Stimulated activated naive CD8-positive, alpha-beta T cell treated with anti-CD3 and anti-CD28 coated beads, Interleukin-15, Interleukin-2, amounts not matched to agents 100 ng/mL and 50 ng/mL, for 24 hours (primary cell): ENCODE results near the gene HYAL2.

Experiments used
- H3K27ac Mint-ChIP-seq: one replicate; pipeline ENCODE4 v1.8.0; 2021; ENCODE audit warnings: mild to moderate bottlenecking, mixed read lengths
- H3K27me3 Mint-ChIP-seq: one replicate; pipeline ENCODE4 v1.8.0; 2021; ENCODE audit warnings: mixed read lengths
- H3K36me3 Mint-ChIP-seq: one replicate; pipeline ENCODE4 v1.8.0; 2021; ENCODE audit warnings: low read depth, mixed read lengths
- H3K4me1 Mint-ChIP-seq: one replicate; pipeline ENCODE4 v1.8.0; 2021; ENCODE audit warnings: low read depth, mixed read lengths
- H3K4me3 Mint-ChIP-seq: one replicate; pipeline ENCODE4 v1.8.0; 2021; ENCODE audit warnings: mild to moderate bottlenecking, mixed read lengths
- H3K9me3 Mint-ChIP-seq: one replicate; pipeline ENCODE4 v1.8.0; 2021; ENCODE audit warnings: mixed read lengths

Gene HYAL2

GRCh38 chr3:50341537-50341936, 19.0 kb upstream of the HYAL2 start:
- Mint-ChIP-seq H3K36me3 (peaks cover 19% of the 10 kb centered on the region), H3K9me3 (no peaks in the 10 kb centered on the region), H3K4me1 (peaks cover 51% of the 10 kb centered on the region), H3K4me3 (peak overlapping the region; percentile 90), H3K27ac (peak overlapping the region; percentile 88), H3K27me3 (no peaks in the 10 kb centered on the region)

DNA sequence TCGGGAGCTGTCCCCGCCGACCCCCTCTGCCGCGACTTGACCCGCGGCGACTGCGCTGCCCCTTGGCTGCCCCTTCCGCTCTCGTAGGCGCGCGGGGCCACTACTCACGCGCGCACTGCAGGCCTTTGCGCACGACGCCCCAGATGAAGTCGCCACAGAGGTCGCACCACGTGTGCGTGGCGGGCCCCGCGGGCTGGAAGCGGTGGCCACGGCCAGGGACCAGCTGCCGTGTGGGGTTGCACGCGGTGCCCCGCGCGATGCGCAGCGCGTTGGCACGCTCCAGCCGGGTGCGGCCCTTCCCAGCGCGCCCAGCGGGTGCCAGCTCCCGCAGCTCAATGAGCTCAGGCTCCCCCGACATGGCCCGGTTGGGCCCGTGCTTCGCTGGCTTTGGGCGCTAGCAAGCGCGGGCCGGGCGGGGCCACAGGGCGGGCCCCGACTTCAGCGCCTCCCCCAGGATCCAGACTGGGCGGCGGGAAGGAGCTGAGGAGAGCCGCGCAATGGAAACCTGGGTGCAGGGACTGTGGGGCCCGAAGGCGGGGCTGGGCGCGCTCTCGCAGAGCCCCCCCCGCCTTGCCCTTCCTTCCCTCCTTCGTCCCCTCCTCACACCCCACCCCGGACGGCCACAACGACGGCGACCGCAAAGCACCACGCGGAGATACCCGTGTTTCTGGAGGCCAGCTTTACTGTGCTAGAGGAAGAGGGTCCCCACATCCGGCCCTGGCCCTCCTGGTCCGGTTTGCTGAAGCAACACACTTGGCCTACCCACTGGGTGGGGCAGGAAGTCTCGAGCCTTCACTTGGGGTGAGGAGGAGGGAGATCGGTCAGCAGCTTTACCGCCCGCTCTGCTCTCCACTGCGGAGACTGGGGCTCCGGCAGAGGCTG, 18.1 kb upstream of the HYAL2 start, which contains the start of gene RASSF1:
TSS of gene RASSF1 (minus strand) at position 389 of the 882 bp plus-strand sequence. CDS start at position 358, 31 bp downstream.
- H3K9me3 Mint-ChIP-seq, result no peaks in the 10 kb centered on the region
- H3K27ac Mint-ChIP-seq, result peak within 1 kb of the TSS; percentile 88
- H3K4me1 Mint-ChIP-seq, result peaks cover 51% of the 10 kb centered on the region
- H3K4me3 Mint-ChIP-seq, result peak within 1 kb of the TSS; percentile 90
- peaks cover 28% of the 10 kb centered on the region for H3K36me3 Mint-ChIP-seq
- no peaks in the 10 kb centered on the region for H3K27me3 Mint-ChIP-seq

- H3K27me3 Mint-ChIP-seq, result no peaks in the 10 kb centered on the region
- peak overlapping the region; percentile 90 for H3K4me3 Mint-ChIP-seq
- H3K36me3 Mint-ChIP-seq, result peaks cover 34% of the 10 kb centered on the region
- peak overlapping the region; percentile 88 for H3K27ac Mint-ChIP-seq
- H3K9me3 Mint-ChIP-seq, result no peaks in the 10 kb centered on the region
- peaks cover 53% of the 10 kb centered on the region for H3K4me1 Mint-ChIP-seq
Observed at GRCh38 chr3:50340147-50340447, 17.6 kb upstream of the HYAL2 start.

DNA sequence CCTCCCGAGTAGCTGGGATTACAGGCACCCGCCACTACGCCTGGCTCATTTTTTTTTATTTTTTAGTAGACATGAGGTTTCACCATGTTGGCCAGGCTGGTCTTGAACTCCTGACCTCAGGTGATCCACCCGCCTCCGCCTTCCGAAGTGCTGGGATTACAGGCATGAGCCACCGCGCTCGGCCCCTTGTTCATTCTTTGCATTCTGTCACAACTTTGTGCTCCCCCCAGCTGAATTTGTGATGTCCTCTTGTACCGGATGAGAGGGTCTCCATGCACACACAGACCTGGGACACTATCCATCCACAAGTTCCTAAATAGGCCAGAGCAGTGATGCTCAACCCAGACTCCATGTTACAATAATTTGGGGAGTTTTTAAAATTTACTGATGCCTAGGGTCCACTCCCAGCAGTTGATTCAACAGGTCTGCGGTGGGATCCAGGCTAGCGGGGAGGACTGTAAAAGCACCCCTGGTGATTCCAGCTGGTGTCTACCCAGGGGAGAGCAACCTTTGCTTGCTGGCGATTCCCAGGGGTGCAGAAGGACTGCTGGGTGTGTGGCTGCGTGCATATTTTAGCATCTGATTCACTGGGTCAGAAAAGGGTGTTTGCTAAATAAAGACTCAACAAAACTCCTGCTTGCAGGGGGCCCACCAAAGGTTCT, 17.1 kb upstream of the HYAL2 start:
- peak overlapping the region; percentile 88 for H3K27ac Mint-ChIP-seq
- H3K4me3 Mint-ChIP-seq, result peak overlapping the region; percentile 90
- H3K4me1 Mint-ChIP-seq, result peaks cover 58% of the 10 kb centered on the region
- no peaks in the 10 kb centered on the region for H3K27me3 Mint-ChIP-seq
- H3K9me3 Mint-ChIP-seq, result no peaks in the 10 kb centered on the region
- peaks cover 36% of the 10 kb centered on the region for H3K36me3 Mint-ChIP-seq

GRCh38 chr3:50338965-50339364, 16.4 kb upstream of the HYAL2 start:
- peak overlapping the region; percentile 90 for H3K4me3 Mint-ChIP-seq
- H3K36me3 Mint-ChIP-seq, result peaks cover 42% of the 10 kb centered on the region
- no peaks in the 10 kb centered on the region for H3K27me3 Mint-ChIP-seq
- H3K9me3 Mint-ChIP-seq, result no peaks in the 10 kb centered on the region
- peaks cover 62% of the 10 kb centered on the region for H3K4me1 Mint-ChIP-seq
- peak overlapping the region; percentile 88 for H3K27ac Mint-ChIP-seq

- H3K27ac Mint-ChIP-seq, result peak overlapping the region; percentile 88
- peaks cover 67% of the 10 kb centered on the region for H3K4me1 Mint-ChIP-seq
- no peaks in the 10 kb centered on the region for H3K9me3 Mint-ChIP-seq
- peaks cover 48% of the 10 kb centered on the region for H3K36me3 Mint-ChIP-seq
- peak overlapping the region; percentile 90 for H3K4me3 Mint-ChIP-seq
- no peaks in the 10 kb centered on the region for H3K27me3 Mint-ChIP-seq
Observed at GRCh38 chr3:50337175-50337861, 14.8 kb upstream of the HYAL2 start.

GRCh38 chr3:50336452-50337174, 14.1 kb upstream of the HYAL2 start:
- Mint-ChIP-seq H3K36me3 (peaks cover 54% of the 10 kb centered on the region), H3K27ac (peak overlapping the region; percentile 97), H3K4me3 (peak overlapping the region; percentile 90), H3K27me3 (no peaks in the 10 kb centered on the region), H3K4me1 (peaks cover 62% of the 10 kb centered on the region), H3K9me3 (no peaks in the 10 kb centered on the region)

DNA sequence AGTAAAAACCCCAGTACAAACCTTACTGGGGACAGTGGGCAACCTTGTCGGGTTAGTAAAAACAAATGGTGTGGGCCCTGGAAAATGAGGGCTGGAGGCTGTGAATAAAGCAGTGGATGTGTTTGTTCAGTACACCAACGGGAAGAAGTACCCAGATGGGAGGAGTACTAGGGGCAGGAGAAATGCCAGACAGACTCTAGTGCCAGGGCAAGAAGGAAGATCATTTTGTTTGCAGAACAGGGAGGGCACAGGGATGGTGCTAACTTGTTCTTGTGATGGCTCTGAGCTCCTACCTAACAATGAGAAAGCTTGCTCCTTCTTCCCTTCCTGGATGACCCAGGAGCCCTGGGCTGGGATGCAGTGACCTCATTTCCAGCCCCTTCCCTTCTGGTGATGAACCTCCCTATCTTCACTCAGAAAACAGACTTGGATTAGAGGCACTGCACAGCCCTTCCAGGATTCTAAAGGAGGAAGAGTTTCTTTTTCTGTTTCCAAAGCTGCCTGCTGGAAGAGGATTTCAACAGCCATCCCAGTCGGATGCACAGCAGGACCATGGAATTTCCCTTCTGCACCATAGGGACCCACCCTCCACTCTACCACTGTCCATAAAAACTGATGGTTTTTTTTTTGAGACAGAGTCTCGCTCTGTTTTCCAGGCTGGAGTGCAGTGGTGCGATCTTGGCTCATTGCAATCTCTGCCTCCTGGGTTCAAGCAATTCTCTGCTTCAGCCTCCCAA, 12.0 kb upstream of the HYAL2 start:
- Mint-ChIP-seq H3K4me1 (peaks cover 47% of the 10 kb centered on the region), H3K9me3 (no peaks in the 10 kb centered on the region), H3K4me3 (peak overlapping the region; percentile 65), H3K27me3 (no peaks in the 10 kb centered on the region), H3K36me3 (peaks cover 71% of the 10 kb centered on the region), H3K27ac (peak overlapping the region; percentile 83)

- peaks cover 43% of the 10 kb centered on the region for H3K4me1 Mint-ChIP-seq
- no peaks in the 10 kb centered on the region for H3K9me3 Mint-ChIP-seq
- H3K27me3 Mint-ChIP-seq, result no peaks in the 10 kb centered on the region
- H3K27ac Mint-ChIP-seq, result peak overlapping the region; percentile 83
- peaks cover 68% of the 10 kb centered on the region for H3K36me3 Mint-ChIP-seq
- peak overlapping the region; percentile 65 for H3K4me3 Mint-ChIP-seq
Observed at GRCh38 chr3:50333744-50334328, 11.3 kb upstream of the HYAL2 start.

DNA sequence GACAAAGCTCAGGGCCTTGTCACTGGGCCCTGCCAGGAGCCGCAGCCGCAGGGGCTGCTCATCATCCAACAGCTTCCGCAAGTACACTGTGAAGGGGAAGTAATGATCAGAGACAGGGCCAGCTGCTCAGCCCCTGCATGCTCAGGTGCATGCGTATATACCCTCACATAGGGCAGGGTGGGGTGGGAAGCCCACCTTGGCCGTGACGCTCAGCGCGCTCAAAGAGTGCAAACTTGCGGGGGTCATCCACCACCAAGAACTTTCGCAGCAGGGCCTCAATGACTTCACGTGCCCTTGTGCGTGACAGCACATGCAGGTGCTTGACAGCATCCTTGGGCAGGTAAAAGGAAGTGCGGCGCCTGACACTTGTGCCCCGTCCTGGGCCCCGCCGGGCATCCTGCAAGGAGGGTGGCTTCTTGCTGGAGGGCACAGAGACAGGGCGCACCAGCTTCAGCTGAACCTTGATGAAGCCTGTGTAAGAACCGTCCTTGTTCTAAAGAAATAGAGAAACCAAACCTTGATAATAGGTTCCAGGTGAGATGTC, 8.9 kb upstream of the HYAL2 start:
- H3K9me3 Mint-ChIP-seq, result no peaks in the 10 kb centered on the region
- H3K27me3 Mint-ChIP-seq, result no peaks in the 10 kb centered on the region
- H3K27ac Mint-ChIP-seq, result no peak overlapping the region
- H3K4me3 Mint-ChIP-seq, result no peak overlapping the region
- H3K4me1 Mint-ChIP-seq, result peaks cover 54% of the 10 kb centered on the region
- H3K36me3 Mint-ChIP-seq, result peaks cover 56% of the 10 kb centered on the region

GRCh38 chr3:50330330-50330729, 7.8 kb upstream of the HYAL2 start:
- peaks cover 46% of the 10 kb centered on the region for H3K4me1 Mint-ChIP-seq
- H3K4me3 Mint-ChIP-seq, result no peak overlapping the region

GRCh38 chr3:50327943-50328691, 5.6 kb upstream of the HYAL2 start, which contains the start of gene TUSC2:
TUSC2 (minus strand) TSS chr3:50328223; CDS start chr3:50328099, 124 bp downstream.
- Mint-ChIP-seq H3K36me3 (peaks cover 28% of the 10 kb centered on the region), H3K27ac (peak within 1 kb of the TSS; percentile 84), H3K9me3 (no peaks in the 10 kb centered on the region), H3K27me3 (no peaks in the 10 kb centered on the region), H3K4me1 (peaks cover 33% of the 10 kb centered on the region), H3K4me3 (peak within 1 kb of the TSS; percentile 90)

More at GRCh38 chr3:50330330-50330729, 7.8 kb upstream of the HYAL2 start:
- H3K36me3 Mint-ChIP-seq, result peaks cover 44% of the 10 kb centered on the region
- peak overlapping the region; percentile 37 for H3K27ac Mint-ChIP-seq
- no peaks in the 10 kb centered on the region for H3K27me3 Mint-ChIP-seq
- H3K9me3 Mint-ChIP-seq, result no peaks in the 10 kb centered on the region

- H3K36me3 Mint-ChIP-seq, result peaks cover 26% of the 10 kb centered on the region
- H3K27me3 Mint-ChIP-seq, result no peaks in the 10 kb centered on the region
- H3K4me1 Mint-ChIP-seq, result peaks cover 33% of the 10 kb centered on the region
- H3K4me3 Mint-ChIP-seq, result peak overlapping the region; percentile 90
- no peaks in the 10 kb centered on the region for H3K9me3 Mint-ChIP-seq
- peak overlapping the region; percentile 45 for H3K27ac Mint-ChIP-seq
Observed at GRCh38 chr3:50327129-50327528, 4.6 kb upstream of the HYAL2 start.
